Stimulated activated CD8-positive, alpha-beta memory T cell treated with anti-CD3 and anti-CD28 coated beads, Interleukin-7, amount 100 ng/mL, for 24 hours (primary cell): ENCODE results near the gene PHF2.

Experiments used
- DNase-seq: peaks from one replicate; pipeline ENCODE4 v3.0.0-alpha.2; 2020; ENCODE audit warnings: low read depth

PHF2 gene

DNA sequence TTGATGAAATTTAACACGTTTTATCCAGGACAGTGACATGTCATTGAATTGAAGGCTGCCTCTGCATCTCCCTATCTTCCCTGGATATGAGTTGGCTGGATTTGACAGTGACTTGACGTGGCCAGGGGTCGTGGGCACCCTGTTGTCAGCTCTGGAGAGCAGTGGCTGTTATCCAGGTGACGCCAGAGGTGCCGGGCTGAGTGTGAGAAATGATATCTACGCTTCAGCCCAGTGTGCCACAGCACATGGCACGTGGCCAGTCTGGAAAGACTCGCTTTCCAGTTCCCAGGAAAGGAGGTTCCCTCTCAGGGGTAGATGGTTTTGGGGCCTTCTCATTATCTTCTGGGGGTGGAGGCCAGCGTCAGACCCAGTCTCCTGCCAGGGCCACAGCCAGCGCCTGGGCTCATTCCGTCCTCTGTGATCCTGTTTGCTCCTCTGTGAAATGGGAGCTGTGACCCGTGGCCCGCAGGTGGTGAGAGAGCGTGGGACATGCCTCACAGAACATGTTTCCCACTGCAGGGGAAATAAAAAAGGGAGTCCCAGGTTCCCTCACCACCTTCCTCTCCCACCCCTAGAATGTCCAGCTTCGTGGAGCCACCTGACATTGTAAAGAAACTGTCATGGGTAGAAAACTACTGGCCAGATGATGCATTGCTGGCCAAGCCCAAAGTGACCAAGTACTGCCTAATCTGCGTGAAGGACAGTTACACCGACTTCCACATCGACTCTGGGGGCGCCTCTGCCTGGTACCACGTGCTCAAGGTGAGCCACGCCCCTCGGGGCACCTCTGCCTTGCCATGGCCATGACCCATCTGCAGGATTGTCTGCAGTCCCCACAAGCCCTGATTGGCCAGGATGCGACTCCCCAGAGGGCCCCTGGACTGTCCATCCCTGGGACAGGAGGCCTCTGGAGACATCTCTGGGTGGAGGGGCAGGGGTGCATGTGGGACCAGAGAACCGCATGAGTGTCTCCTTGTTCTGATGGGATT is 76.5 kb downstream of the PHF2 start:
- DNase-seq: no peak

DNA sequence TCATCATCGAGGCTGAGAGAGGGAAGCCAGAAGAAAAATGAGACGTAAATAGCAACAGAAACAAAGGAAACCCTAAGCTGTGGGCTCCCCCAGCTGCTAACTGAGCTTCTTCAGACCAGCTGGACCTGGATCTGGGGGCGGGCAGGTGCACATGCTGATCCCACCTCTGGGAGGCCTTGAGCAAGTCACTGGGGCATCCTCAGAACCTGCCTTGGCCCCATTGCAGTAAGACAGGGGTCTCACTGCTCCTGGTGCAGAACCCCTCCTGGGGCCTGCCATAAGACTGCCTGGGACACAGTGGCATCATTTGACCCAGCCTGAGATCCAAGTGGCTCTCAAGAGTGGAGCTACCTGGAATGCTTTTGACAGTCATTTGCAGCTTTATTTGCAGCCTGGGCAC is 77.4 kb downstream of the PHF2 start:
- no peak for DNase-seq

DNA sequence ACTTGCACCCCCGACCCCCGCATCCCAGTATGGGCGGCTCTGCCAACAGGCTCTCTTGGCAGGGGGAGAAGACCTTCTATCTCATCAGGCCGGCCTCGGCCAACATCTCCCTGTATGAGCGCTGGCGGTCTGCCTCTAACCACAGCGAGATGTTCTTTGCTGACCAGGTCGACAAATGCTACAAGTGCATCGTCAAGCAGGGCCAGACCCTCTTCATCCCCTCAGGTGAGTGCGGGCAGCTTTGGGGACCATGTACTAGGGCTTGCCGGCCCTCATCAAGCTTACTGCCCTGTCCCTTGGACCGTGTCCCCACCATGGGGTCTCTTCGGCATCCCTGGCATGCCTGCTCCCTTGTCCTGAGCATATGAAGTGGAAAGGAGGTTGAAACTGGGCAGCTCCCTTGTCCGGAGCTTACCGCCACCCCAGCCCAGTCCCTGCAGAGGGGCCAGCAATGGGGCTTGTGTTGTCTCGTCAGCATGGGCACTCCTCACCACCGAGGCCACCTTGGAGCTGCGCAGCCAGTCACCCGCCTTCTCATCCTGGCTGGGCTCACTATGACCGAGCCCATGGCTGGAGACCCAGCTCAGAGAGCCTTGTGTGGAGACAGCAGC is 78.1 kb downstream of the PHF2 start:
- DNase-seq: no peak

DNA sequence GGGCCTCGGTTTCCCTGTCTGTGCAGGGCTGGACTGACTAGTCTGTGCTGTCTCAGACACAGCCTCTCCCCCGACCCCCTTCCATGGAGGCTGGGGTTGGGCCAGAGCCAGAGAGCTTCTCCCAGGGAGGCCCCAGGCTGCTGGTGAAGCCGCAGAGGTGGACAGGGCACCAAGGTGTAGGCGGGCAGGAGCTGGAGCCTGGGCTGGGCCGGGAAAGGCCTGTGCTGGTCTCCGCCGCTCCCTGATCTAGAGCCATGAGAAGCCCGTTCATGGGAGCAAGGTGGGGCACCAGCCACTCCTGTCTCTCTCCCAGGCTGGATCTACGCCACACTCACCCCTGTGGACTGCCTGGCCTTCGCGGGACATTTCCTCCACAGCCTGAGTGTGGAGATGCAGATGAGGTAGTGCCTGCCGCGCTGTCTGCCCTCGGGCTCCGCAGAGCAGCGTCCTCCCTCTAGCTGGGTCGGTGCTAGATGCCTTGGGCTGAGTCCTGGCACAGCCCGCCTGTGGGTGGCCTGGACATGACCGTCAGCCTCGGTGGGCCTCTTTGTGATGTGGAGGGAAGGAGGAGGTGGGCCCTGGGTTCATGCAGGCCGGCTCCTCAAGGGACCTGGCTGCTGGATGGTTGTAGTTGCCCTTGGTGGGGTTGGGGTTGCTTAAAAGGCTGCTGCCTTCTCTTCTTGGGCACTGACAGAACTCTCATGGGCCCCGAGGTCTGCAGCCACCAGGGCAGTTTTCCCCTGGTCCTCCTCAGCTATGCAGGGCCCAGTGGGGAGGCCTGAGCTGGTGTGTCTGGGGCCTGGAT is 79.4 kb downstream of the PHF2 start:
- DNase-seq: no peak

DNA sequence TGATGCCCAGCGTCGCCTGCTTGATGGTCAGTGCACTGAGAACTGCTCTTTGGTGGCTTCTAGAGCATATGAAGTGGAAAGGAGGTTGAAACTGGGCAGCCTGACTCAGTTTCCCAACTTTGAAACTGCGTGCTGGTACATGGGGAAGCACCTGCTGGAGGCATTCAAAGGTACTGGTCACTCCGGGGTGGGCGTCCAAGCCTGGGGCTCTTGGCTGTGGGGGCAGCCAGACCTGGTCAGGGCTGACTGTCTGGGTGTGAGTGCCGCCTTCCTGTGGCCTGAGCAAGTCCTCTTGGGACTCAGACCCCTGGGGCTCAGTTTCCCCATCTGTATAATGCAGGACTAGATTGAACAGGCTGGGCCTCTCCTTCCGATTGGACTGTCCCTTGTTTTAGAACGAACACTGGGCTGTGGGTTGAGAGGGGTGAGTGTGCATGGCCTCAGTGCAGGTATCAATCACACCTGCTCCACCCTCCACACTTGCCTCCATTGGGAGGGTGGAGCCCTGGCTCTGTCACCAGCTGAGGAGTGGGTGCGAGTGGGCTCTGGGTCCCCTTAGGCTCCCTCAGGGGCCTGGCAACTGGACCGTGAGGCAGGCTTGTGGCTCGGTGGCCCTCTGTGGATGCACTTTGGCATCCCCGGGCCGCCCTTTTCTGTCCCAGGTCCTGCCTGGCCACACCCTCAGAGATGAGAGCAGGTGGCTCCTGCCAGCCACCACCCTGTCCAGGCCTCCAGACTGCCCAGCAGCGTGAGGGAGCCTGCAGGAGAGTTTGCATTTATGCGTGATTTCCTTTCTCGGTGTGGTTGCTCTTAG is 80.2 kb downstream of the PHF2 start:
- DNase-seq: no peak

DNA sequence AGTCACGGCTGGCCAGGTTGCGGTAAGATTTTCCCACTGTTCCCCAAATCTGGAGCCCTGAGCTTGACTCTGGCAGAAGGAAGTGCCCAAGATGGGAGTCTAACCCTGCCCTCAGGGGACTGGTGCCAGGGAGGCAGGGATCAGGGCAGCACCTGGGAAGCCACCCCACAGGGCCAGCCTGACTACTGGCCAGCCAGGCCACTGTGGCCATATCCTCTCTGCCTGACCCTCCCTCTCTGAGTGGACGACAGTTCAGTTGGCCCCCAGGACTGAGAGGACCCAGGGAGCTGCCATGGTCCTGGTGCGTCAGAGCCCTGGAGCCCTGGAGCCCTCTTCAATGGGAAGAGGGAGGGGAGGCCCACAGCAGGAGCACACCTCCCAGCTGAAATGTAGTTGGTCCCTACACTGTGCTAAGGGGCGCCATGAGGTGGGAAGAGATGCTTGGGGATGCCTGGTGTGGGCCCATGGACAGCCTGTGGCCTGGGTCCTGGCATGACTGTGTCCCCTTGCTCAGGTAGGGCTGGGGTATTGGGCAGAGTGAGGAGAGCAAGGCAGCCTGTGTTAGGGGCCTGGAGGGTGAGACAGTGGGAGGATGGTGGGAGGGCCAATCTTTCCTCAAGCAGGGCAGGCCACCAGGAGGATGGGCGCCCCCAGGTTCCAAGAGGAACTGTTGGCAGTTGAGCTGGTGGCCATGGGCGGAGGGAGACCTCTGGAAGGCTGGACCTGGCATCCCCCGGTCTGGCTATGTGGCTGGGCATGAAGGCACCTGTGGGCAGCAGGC is 81.1 kb downstream of the PHF2 start:
- DNase-seq: no peak

DNA sequence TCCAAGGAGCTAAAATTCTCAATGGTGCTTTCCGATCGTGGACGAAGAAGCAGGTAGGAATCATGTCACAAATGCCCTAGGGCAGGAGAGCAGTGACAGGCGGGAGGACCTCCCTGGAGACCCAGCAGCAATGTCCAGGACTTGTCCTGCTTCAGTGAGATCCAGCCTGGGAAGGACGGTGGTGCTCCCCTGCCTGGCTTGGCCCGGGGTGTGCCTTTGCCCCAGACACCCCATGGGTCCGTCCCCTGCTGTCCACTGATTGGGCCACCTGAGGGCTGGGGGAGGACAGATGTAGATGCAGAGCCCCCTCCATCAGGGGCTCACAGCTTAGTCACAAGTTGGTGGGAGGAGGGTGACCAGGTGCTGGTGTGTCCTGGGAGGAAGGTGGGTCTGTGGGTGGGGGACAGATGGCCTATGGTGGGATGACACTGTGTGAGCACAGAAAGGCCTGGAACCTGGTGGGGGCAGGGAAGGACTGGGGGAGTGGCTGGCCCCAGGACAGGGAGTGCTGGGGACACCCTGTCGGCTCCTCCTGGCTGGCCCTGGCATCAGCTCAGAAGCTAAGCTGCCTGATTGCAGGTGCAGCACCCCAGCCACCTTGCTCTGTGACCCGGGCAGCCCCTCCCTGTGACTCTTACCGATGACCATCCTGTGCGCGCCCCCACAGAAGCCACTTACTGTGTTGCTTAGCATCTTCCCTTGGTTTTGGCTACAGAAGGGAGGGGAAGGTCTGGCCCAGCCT is 82.0 kb downstream of the PHF2 start:
- DNase-seq: no peak

DNA sequence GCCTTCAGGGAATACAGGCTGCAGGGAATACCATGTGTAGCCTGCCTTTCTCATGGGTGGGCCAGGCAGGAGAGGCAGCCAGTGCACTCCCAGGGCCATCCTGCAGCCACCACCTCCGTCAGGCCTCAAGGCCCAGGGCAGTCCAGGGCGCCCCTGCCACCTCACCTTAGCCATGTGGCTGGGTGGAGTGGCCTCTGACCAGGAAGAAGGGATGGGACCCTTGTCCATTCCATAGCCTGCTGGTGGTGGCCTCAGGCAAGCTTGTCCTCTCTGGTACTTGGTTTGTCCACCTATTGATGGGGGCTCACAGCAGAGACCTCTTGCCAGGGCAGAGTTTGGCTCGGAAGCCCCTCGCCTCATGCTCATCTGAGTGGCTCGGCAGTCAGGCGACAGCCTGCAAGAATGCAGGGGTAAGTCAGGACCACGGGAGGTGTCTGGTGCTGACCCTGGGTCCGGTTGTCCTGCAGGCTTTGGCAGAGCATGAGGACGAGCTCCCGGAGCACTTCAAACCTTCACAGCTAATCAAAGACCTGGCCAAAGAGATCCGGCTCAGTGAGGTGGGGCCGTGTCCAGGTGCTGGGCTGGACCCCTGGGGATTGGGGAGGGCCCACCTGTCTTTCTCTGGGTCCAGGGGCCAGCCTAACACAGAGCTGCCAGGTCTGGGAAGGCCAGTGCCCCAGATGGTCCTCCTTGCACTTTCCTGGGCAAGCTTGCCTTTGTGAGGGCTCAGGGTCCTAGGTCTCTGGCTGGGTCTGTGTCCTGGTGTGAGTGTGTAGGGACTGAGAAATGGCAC is 82.9 kb downstream of the PHF2 start:
- DNase-seq: no peak

DNA sequence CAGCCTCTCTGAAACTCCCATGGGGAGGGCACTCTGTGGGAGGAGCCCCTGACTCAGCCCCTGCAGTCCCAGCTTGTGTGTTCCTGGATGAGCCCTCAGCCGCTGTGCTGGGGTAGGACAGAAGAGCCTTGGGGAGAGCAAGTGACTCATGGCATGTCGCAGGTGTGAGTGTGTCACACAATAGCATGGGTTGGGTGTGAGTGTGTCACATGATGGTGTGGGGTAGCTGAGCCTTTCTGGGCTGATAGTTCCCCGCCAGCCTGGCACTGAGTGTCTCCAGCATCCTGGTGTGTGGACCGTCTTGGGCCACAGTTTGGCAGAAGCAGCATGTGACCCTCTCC is 83.4 kb downstream of the PHF2 start:
- no peak for DNase-seq

DNA sequence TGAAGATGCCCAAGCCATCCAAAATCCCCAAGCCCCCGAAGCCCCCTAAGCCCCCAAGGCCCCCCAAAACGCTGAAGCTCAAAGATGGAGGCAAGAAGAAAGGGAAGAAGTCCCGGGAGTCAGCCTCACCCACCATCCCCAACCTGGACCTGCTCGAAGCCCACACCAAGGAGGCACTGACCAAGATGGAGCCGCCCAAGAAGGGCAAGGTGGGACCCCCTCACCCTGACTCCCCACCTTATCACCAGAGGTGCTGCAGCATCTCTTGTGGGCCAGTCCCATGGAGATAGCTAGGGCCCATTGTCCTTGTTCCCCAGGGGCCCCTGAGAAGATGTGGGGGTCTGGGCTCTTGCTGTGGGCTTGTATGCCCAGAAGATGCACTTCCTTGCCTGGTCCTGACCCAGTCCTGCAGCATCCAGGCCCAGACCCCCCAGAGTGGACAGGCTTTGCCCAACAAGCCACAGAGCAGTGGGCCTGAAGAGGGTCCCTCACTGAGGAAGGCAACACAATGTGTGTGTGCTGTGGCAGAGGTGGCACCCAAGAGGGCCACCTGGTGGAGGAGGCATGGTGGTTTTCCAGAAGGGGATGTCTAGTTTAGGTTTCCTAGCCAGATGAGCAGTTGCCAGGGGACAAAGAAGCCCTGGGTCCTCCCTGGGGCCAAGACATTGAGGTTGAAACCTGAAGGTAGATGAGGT is 84.1 kb downstream of the PHF2 start:
- DNase-seq: no peak

DNA sequence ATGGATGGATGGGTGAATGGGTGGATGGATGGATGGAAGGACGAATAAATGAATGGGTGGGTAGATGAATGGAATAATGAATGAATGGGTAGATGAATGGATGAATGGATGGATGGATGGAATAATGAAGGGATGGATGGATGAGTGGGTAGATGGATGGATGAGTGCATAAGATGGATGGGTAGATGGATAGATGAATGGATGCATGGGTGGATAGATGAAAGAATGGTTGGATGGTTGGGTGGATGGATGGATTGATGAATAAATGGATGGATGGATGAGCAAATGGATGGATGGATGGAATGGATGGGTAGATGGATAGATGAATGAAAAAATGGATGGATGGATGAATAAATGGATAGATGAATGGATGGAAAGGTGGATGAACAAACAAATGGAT is 85.2 kb downstream of the PHF2 start:
- no peak for DNase-seq

DNA sequence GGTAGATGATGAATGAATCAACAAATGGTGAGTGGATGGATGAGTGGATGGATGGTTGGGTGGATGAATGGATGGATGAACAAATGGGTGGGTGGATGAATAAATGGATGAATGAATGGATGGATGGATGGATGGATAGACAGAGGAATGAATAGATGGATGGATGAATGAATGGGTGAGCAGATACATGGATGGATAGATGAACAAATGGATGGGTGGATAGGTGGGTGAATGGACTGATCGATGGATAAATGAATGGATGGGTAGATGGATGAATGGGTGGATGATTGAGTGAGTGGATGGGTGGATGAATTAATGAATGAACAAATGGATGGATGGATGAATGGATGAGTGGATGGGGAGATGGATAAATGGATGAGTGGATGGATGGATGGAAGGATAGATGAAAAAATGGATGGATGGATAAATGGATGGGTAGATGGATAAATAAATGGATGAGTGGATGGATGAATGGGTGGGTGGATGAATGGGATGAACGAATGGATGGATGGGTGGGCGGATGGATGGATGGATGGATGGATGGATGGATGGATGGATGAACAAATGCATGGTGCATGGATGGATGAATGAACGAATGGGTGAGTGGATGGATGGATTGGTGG is 85.7 kb downstream of the PHF2 start:
- DNase-seq: no peak

DNA sequence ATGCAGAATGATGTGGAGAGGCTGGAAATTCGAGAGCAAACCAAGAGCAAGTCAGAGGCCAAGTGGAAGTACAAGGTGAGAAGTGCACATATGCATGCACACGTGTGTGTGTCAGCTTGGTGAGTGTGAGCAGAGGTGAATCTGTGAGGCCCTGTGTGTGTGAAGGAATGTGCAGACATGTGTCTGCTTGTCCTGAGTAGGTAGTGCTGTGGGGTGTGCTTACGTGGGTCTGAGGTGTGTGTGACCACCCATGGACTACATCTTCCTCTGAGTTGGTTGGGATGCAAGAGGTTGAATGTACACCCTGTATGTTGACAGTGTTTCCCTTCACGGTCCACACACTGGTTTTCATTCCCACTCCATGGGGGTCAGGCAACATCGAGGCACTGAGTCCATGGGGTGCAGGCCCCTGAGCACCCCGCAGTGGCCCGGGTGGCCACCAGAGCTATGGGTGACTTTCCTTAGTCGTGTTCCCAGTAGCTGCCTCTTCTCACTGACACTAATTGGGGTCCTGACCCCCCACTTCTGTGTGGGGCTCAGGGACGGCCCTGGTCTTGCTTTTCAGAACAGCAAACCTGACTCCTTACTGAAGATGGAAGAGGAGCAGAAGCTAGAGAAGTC is 86.7 kb downstream of the PHF2 start:
- no peak for DNase-seq

DNA sequence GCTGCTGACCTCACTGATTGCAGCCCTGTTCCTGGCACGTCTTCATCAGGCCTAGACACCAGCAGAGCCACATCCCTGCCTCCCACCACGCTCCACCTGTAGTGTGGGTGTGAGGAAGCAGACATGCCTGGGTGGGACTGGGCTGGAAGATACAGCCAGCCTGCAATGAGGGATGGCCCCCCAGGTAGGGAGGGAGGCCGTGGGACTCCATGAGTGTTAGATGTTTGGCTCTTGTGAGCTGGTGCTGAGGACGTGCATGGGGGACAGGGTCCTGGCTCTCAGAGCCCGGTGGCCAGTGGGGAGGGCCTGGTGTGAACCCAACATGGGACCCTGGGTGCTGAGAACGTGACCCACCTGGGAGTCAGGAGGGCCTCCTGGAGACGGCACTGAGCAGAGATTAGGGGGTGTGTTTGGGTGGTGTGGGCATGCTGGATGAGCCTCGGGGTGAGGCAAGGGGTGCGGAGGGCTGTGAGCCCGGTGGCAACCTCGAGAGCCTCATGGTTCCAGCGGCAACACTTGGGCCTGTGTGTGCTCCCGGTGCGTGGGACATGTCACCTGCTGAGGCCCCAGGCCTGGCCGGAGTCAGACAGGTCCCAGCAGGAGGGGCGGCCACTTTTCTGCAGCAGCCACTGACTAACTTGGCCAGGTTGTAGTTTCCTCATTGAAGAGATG is 87.6 kb downstream of the PHF2 start:
- DNase-seq: no peak

DNA sequence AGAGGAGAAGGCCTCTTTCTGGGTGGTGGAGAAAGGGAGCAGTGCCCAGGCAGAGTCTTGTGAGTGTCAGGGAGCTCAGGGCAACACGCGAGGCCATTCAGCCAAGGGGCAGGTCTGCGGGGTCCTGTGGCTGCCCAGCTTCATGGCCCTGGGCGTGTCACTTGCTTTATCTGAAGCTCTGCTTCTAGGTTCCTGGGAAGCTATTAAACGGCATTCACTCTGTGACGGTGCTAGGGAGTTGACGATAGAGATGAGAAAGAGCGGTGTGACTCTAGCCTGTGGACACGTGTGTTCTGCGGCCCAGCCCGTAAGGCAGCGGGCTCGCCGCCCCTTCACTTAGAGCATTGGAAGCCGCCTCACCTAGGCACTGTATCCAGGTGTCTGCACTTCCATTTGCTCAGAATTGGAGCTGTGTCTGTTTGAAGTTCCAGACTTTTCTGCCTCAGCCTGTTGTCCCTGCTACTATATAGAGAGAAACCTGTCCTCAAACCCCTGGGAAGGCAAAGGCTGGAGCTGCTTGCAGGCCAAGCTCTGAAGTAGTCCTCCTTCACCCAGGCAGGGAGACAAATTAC is 88.3 kb downstream of the PHF2 start:
- DNase-seq: no peak

DNA sequence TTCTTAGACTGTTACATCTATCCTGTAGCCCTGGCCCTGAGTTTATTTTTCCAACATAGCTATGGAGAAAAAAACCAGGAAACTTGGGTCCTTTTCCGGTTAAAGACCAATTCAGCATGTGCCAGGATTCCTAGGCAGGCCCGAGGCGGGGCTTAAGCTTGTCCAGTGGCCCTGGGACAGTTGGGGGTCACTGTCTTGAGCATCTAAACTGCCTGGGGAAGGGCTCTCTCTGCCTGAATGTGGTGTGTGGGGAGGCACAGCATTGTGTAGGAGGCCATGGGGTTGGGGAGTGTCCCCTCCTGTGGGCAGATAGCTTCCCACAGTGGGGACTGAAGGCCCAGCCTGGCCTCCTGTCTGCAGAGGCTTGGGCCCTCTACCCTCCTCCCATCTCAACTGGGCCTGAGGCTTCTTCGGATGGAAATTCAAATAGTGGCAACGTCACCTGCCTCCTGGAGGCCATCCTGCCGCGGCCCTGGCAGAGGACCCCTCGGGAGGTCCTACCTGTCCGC is 88.8 kb downstream of the PHF2 start:
- no peak for DNase-seq
